A549 (cell line): ENCODE data around the gene PLD1. TPM values are rescaled to one million over a fixed set of nuclear protein-coding genes. Genes with fewer than 3 reads are reported as not detected.
A peak's percentile ranks its signal among the peaks of the same experiment; 100 is the strongest.

Source experiments
- ATAC-seq, 2 experiments: fragments of 200-7000 bp in 1 of 2; fragments of >200 bp in 1 of 2; cut with Nextera tagmentation in 1 of 2; cut with Tn5 transposase in 1 of 2; 3 replicates each; pipeline versions ENCODE4 v1.8.0 to v1.9.1; 2018 to 2020; ENCODE audit warnings: mild to moderate bottlenecking in 1 of 2, moderate library complexity in 1 of 2
- CTCF ChIA-PET: fragments of 300-600 bp; sonication (Branson Sonifier 250); formaldehyde crosslinking; extraction: SDS; loops from one replicate; lab custom pipeline; 2021; ENCODE audit warnings: antibody characterized with exemption, inconsistent platforms; lab: Yijun Ruan, JAX
- POLR2A ChIA-PET: fragments of 350-600 bp; formaldehyde crosslinking; extraction: SDS; loops from one replicate; lab custom pipeline; 2021; ENCODE audit warnings: antibody characterized with exemption, inconsistent platforms; lab: Yijun Ruan, JAX
- DNase-seq, 2 experiments: peaks; one replicate each; pipeline versions ENCODE4 v3.0.0 to v3.0.0-alpha.2; 2011 to 2016; ENCODE audit warnings: low read depth in 1 of 2, low spot score in 1 of 2
- FAIRE-seq: peaks from 2 replicates; lab custom pipeline; 2011; peaks lifted over from hg19 to GRCh38; lab: Jason Lieb, UNC
- H3K27ac ChIP-seq, 2 experiments: fragments of >200 bp; sonication (Bioruptor Twin); formaldehyde crosslinking; 3 replicates each; pipeline ENCODE4 v1.5.1; 2016 to 2017
- H3K4me1 ChIP-seq: fragments of >200 bp; sonication (Bioruptor Twin); formaldehyde crosslinking; 3 replicates; pipeline ENCODE4 v1.6.1; 2016
- H3K4me2 ChIP-seq: fragments of >200 bp; sonication (Bioruptor Twin); formaldehyde crosslinking; 3 replicates; pipeline ENCODE4 v1.6.1; 2016
- H3K4me3 ChIP-seq: fragments of >200 bp; sonication (Bioruptor Twin); formaldehyde crosslinking; 3 replicates; pipeline ENCODE4 v1.5.1; 2016
- H3K9me3 ChIP-seq: fragments of >200 bp; sonication (Bioruptor Twin); formaldehyde crosslinking; 3 replicates; pipeline ENCODE4 v1.6.1; 2016
- BCL3 ChIP-seq: fragments of >200 bp; sonication (Bioruptor Twin); formaldehyde crosslinking; IDR thresholded peaks from 3 replicates; pipeline ENCODE4 v1.6.1; 2016
- CBX2 ChIP-seq: fragments of 200-600 bp; sonication (generic); IDR thresholded peaks from 2 replicates; pipeline ENCODE4 v1.6.1; 2016; ENCODE audit warnings: low read depth, mild to moderate bottlenecking, borderline replicate concordance
- EHF ChIP-seq: fragments of 250-450 bp; sonication (Bioruptor Pico); IDR thresholded peaks from 2 replicates; pipeline ENCODE4 v1.5.0; 2020; ENCODE audit warnings: mild to moderate bottlenecking
- ESRRA ChIP-seq: fragments of 150-350 bp; IDR thresholded peaks from 2 replicates; pipeline ENCODE4 v1.6.1; 2014; ENCODE audit warnings: mild to moderate bottlenecking, low read length, borderline replicate concordance
- FOXS1 ChIP-seq: fragments of 250-450 bp; sonication (Bioruptor Pico); IDR thresholded peaks from 2 replicates; pipeline ENCODE4 v1.5.0; 2020; ENCODE audit warnings: mild to moderate bottlenecking, moderate library complexity
- GATA3 ChIP-seq: IDR thresholded peaks from 2 replicates; pipeline ENCODE4 v1.6.1; 2012; ENCODE audit warnings: borderline replicate concordance
- HDAC2 ChIP-seq: fragments of 200-600 bp; sonication (generic); IDR thresholded peaks from 2 replicates; pipeline ENCODE4 v1.6.1; 2016
- HOXA7 ChIP-seq: fragments of 250-450 bp; sonication (Bioruptor Pico); IDR thresholded peaks from 2 replicates; pipeline ENCODE4 v1.5.0; 2020; ENCODE audit warnings: mild to moderate bottlenecking, moderate library complexity
- JUNB ChIP-seq: fragments of >200 bp; sonication (Bioruptor Twin); formaldehyde crosslinking; IDR thresholded peaks from 2 replicates; pipeline ENCODE4 v1.6.1; 2016
- MYC ChIP-seq: IDR thresholded peaks from 2 replicates; pipeline ENCODE4 v1.6.1; 2012; ENCODE audit warnings: mild to moderate bottlenecking, inconsistent platforms, low read length, improper control_type of control experiment, borderline replicate concordance
- NFE2L2 ChIP-seq: fragments of 150-350 bp; conservative IDR thresholded peaks from 2 replicates; pipeline ENCODE4 v1.6.1; 2014; ENCODE audit warnings: low read length
- RAD21 ChIP-seq, 2 experiments: fragments of >200 bp in 1 of 2; sonication (Bioruptor Twin) in 1 of 2; formaldehyde crosslinking in 1 of 2; IDR thresholded peaks in 1 of 2; conservative IDR thresholded peaks in 1 of 2; 2 replicates in 1 of 2; 3 replicates in 1 of 2; pipeline ENCODE4 v1.6.1; 2012 to 2018; ENCODE audit warnings: inconsistent platforms in 1 of 2
- RARB ChIP-seq: fragments of 250-450 bp; sonication (Bioruptor Pico); IDR thresholded peaks from 2 replicates; pipeline ENCODE4 v1.8.0; 2021; ENCODE audit warnings: mild to moderate bottlenecking, moderate library complexity
- RFX5 ChIP-seq: fragments of 450-650 bp; IDR thresholded peaks from 2 replicates; pipeline ENCODE4 v1.7.1; 2014; ENCODE audit warnings: antibody characterized with exemption, mild to moderate bottlenecking, moderate library complexity
- RNF2 ChIP-seq: fragments of 200-600 bp; sonication (generic); IDR thresholded peaks from 2 replicates; pipeline ENCODE4 v1.6.1; 2016; ENCODE audit warnings: low read depth, mild to moderate bottlenecking, antibody characterized with exemption, moderate library complexity, borderline replicate concordance
- SMC3 ChIP-seq: fragments of >200 bp; sonication (Bioruptor Twin); formaldehyde crosslinking; IDR thresholded peaks from 3 replicates; pipeline ENCODE4 v1.6.1; 2018; ENCODE audit warnings: inconsistent platforms
- SREBF2 ChIP-seq: fragments of 450-650 bp; IDR thresholded peaks from 2 replicates; pipeline ENCODE4 v1.6.1; 2014; ENCODE audit warnings: mild to moderate bottlenecking, moderate library complexity
- TFCP2L1 ChIP-seq: fragments of 250-450 bp; sonication (Bioruptor Pico); IDR thresholded peaks from 2 replicates; pipeline ENCODE4 v1.5.0; 2021; ENCODE audit warnings: mild to moderate bottlenecking
- TP53 ChIP-seq: fragments of 250-450 bp; sonication (Bioruptor Pico); IDR thresholded peaks from 2 replicates; pipeline ENCODE4 v1.5.0; 2021; ENCODE audit warnings: mild to moderate bottlenecking, moderate library complexity
- WGBS: methylation state at CpG from one replicate; pipeline ENCODE4 v1.1.6; 2017; ENCODE audit errors: missing lambda C conversion rate; 5-methylcytosine and 5-hydroxymethylcytosine counted together
- polyA plus RNA-seq, 4 experiments: library from polyadenylated mRNA; depleted of rRNA in 3 of 4; stranded (reverse); fragments of >200 nt; fragmentation: RNase III in 1 of 4; extraction: RNeasy Plus Mini Kit Qiagen cat#74134 plus additional on column Dnase treatment in 1 of 4; gene quantifications; 2 replicates in 3 of 4; 3 replicates in 1 of 4; pipeline ENCODE4 v1.2.3, GENCODE V29; 2011 to 2017
- TF ChIP-seq, protein P1 (sequence below): fragments of 250-450 bp; sonication (Bioruptor Pico); IDR thresholded peaks from 2 replicates; pipeline ENCODE4 v1.5.0; 2021; ENCODE audit warnings: mild to moderate bottlenecking, moderate library complexity, borderline replicate concordance

PLD1 gene
- polyA plus RNA-seq, 2 of the 4 experiments (the other 2 are of a cell fraction), result 6.6 to 27.2 TPM

DNA sequence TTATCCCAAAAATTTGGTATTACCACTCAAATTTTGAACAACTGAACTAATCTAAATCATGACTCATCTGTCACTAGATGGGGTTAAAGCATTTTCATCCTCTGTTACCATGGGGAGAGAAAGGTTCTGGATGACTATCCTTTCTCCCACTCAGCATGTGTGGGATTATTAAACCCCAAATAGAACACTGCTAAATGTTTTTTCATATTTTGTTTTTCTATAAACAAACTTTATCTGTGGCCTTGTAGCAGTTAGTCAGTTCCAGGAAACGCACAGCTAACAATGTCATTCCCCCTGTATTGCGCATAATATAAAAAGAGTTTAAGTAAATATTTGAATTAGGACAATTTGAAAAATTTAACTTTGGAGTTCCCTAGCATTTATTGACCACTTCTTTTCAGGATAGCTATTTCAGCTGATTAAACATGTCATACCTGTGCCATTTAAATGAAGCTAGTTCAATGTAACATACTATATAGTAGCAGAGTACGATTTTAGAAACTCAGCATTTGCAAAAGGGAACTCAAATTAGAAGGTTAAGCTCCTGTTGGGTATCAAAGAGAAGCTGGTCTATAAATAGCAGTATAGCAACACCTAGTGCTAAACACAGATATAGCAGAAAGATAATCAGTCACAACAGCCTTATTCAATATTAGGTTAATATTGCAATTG, 23.6 kb upstream of the PLD1 start (continued):
- TF ChIP-seq, protein P1, sequence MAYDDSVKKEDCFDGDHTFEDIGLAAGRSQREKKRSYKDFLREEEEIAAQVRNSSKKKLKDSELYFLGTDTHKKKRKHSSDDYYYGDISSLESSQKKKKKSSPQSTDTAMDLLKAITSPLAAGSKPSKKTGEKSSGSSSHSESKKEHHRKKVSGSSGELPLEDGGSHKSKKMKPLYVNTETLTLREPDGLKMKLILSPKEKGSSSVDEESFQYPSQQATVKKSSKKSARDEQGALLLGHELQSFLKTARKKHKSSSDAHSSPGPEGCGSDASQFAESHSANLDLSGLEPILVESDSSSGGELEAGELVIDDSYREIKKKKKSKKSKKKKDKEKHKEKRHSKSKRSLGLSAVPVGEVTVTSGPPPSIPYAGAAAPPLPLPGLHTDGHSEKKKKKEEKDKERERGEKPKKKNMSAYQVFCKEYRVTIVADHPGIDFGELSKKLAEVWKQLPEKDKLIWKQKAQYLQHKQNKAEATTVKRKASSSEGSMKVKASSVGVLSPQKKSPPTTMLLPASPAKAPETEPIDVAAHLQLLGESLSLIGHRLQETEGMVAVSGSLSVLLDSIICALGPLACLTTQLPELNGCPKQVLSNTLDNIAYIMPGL (CRISPR knock-in tag), result no peak
- TF ChIP-seq TP53 (CRISPR knock-in tag) (no peak), RAD21 (conservative IDR thresholded peaks at IDR 0.05 in 1 of 2, IDR thresholded peaks at IDR 0.05 in 1 of 2) (peak; percentile 66 to 72), TFCP2L1 (CRISPR knock-in tag) (no peak), HDAC2 (no peak), ESRRA (no peak), RNF2 (no peak), SMC3 (peak; percentile 57), GATA3 (peak; percentile 38; the same call in 1 of the 2 replicates), SREBF2 (no peak)

- DNase-seq, result no peak
- peaks cover 55% of the 10 kb centered on the region for H3K4me1 ChIP-seq
- 80% methylated on average over 5 of the region's 5 CpGs for WGBS
- ChIA-PET CTCF (interaction anchor here (0.6 to 2.0 kb wide), 7 partner anchors 21 to 384 kb away, joined by 3 to 7 read pairs (median 3); partner anchors contain the start of gene PLD1), POLR2A (no interaction called here)
- peak overlapping the region; percentile 63; the same call in 2 of the 3 replicates for H3K4me2 ChIP-seq
- peak overlapping the region; percentile 56 to 72; a peak in 4 of 6 replicates for H3K27ac ChIP-seq
- H3K9me3 ChIP-seq, result no peaks in the 10 kb centered on the region
- ATAC-seq, result no peak
- TF ChIP-seq RFX5 (no peak), HOXA7 (CRISPR knock-in tag) (no peak), EHF (CRISPR knock-in tag) (no peak), RARB (CRISPR knock-in tag) (no peak), TP53 (CRISPR knock-in tag) (no peak), BCL3 (no peak), JUNB (no peak), GATA3 (no peak), CBX2 (no peak)
- no peak for FAIRE-seq
- H3K4me3 ChIP-seq, result no peak overlapping the region
Observed at GRCh38 chr3:171832989-171833388, 22.7 kb upstream of the PLD1 start.

- H3K4me2 ChIP-seq, result peak overlapping the region; percentile 50
- H3K9me3 ChIP-seq, result no peaks in the 10 kb centered on the region
- peak overlapping the region; percentile 34 to 72; a peak in 4 of 6 replicates for H3K27ac ChIP-seq
- no peak for FAIRE-seq
- TF ChIP-seq NFE2L2 (no peak), MYC (no peak), FOXS1 (CRISPR knock-in tag) (no peak)
- TF ChIP-seq, all 56 proteins: peak for 0
- ATAC-seq, result no peak
- WGBS, result 70% methylated on average over 3 of the region's 3 CpGs
- ChIA-PET POLR2A (no interaction called here), CTCF (interaction anchor here (0.9 to 1.1 kb wide), 3 partner anchors 60 to 185 kb away, joined by 3 to 4 read pairs (median 3); no protein-coding TSS in a partner anchor)
- H3K4me3 ChIP-seq, result no peak overlapping the region
- DNase-seq, result no peak
- peaks cover 48% of the 10 kb centered on the region for H3K4me1 ChIP-seq
Observed at GRCh38 chr3:171831936-171832335, 21.7 kb upstream of the PLD1 start.
